Muscle layer of colon (tissue), 2 donors: ENCODE measurements around the gene TGFBR3L.

ENCODE experiments used
- H3K27ac ChIP-seq: one replicate; pipeline ENCODE4 v1.7.0; 2013; ENCODE audit warnings: low read depth, mild to moderate bottlenecking, low read length, moderate library complexity
- H3K27me3 ChIP-seq, 2 donors: one replicate each; pipeline ENCODE4 v1.7.0; 2013; ENCODE audit warnings: low read length in 2 of 2, mild to moderate bottlenecking in 2 of 2; ENCODE audit not compliant: insufficient read depth in 2 of 2, control insufficient read depth in 1 of 2
- H3K36me3 ChIP-seq: one replicate; pipeline ENCODE4 v1.7.0; 2013; ENCODE audit warnings: mild to moderate bottlenecking, low read length; ENCODE audit not compliant: insufficient read depth
- H3K4me1 ChIP-seq: one replicate; pipeline ENCODE4 v1.7.0; 2013; ENCODE audit warnings: mild to moderate bottlenecking, low read length; ENCODE audit not compliant: insufficient read depth
- H3K4me3 ChIP-seq, 2 donors: one replicate each; pipeline ENCODE4 v1.7.0; 2013; ENCODE audit warnings: low read length in 2 of 2, low read depth in 1 of 2, mild to moderate bottlenecking in 1 of 2, moderate library complexity in 1 of 2
- H3K9ac ChIP-seq: one replicate; pipeline ENCODE4 v1.7.0; 2013; ENCODE audit warnings: low read length
- H3K9me3 ChIP-seq: one replicate; pipeline ENCODE4 v1.7.0; 2013; ENCODE audit warnings: mild to moderate bottlenecking, low read length
- donor health status: abdominal sarcoma.
- donor health status: Adenocarcinoma of cecum.

TGFBR3L gene

DNA sequence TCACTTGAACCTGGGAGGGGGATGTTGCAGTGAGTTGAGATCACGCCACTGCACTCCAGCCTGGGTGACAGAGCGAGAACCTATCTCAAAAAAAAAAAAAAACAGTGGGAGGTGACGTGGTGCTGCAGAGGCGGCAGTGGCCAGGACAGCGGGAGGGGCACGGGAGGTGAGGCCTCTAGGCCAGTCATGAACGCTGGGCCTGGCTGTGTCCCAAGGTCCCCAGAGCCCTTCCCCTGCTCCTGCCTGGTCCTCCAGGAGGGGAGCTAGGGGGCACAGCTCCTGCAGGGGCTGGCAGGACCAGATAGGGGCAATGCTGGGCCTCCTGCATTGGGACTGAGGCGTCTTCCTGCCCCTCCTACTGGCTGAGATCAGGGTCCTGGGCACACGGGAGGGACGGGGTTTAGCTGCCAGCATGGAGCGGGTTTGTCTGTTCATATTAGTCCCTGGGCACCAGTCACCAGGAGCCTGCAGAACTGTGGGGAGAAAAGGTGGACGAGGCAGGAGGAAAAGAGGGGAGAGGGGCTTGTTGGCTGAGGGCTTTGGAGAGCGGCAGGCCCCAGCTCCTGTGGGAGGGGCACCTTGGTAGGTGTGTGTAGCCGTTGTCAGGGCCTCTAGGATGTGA lies 6.4 kb upstream of the TGFBR3L start:
- no peak overlapping the region for H3K27ac ChIP-seq
- peaks cover 22% of the 10 kb centered on the region for H3K4me1 ChIP-seq
- H3K36me3 ChIP-seq: peaks cover 26% of the 10 kb centered on the region
- no peaks in the 10 kb centered on the region for H3K27me3 ChIP-seq
- no peak overlapping the region for H3K9ac ChIP-seq
- H3K9me3 ChIP-seq: no peaks in the 10 kb centered on the region
- no peak overlapping the region for H3K4me3 ChIP-seq

DNA sequence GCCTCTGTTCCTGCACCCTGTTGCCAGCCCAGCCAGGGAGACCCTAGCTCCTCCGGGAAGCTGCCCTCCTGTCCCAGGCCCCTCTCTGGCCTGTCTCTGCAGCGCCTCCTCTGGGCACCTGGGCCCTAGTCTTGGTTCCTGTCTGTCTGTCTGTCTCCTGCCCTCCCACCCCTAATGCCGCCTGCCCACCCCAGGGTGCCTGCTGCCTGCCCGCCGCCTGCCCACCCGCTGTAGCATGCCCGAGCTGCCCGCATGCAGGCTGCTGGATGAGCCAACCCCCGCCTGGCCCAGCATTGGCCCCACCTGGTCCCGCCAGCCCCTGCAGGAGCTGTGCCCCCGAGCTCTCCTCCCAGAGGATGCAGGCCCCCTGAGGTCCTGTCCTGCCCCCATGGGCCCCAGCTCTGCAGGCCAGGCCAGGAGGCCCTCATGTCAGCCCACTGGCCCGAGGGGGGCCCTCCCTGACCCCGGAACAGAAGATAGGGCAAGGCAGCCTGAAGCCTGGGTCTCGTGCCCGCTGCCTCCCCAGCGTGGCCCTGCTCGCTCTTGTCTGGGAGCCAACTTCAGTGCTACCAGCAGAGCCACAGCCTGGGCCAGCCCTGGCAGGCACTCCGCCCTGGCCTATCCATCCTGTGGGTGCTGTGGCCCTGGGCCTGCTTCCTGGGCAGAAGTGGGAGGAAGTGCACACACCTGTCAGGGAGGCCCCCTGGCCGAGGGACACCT lies 5.7 kb upstream of the TGFBR3L start:
- H3K9ac ChIP-seq: no peak overlapping the region
- H3K4me3 ChIP-seq: no peak overlapping the region
- peaks cover 20% of the 10 kb centered on the region for H3K4me1 ChIP-seq
- H3K36me3 ChIP-seq: peaks cover 26% of the 10 kb centered on the region
- peaks cover 0 to 3% of the 10 kb centered on the region in 2 donors for H3K27me3 ChIP-seq
- no peak overlapping the region for H3K27ac ChIP-seq
- H3K9me3 ChIP-seq: no peaks in the 10 kb centered on the region

DNA sequence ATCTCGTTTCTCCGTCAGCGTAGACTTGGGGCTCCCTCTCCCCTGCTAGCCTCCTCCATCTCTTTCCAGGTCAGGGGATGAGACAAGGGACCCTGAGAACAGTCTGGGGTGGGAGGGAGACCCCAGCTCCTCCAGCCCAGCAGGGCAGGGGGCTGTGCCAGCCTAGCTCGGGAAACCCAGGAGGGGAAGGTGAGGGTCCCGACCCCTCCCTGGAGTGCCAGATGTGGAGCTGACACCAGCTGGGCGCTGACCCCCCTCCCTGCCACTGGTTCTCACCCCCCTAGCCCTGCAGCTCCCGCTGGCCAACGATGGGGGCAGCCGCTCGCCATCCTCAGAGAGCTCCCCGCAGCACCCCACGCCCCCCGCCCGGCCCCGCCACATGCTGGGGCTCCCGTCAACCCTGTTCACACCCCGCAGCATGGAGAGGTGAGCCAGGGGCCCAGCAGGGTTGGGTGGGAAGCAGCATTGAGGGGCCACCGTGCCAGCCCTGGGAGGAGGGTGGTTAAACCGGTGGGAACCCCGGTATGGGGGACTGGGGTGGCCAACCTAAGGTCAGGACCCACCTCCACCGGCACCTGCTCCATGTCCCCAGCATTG lies 5.1 kb upstream of the TGFBR3L start:
- Histone ChIP-seq H3K27me3 (peaks cover 0 to 9% of the 10 kb centered on the region in 2 donors), H3K9ac (no peak overlapping the region), H3K36me3 (peaks cover 26% of the 10 kb centered on the region), H3K9me3 (no peaks in the 10 kb centered on the region), H3K4me3 (no peak overlapping the region), H3K27ac (no peak overlapping the region), H3K4me1 (peaks cover 16% of the 10 kb centered on the region)

DNA sequence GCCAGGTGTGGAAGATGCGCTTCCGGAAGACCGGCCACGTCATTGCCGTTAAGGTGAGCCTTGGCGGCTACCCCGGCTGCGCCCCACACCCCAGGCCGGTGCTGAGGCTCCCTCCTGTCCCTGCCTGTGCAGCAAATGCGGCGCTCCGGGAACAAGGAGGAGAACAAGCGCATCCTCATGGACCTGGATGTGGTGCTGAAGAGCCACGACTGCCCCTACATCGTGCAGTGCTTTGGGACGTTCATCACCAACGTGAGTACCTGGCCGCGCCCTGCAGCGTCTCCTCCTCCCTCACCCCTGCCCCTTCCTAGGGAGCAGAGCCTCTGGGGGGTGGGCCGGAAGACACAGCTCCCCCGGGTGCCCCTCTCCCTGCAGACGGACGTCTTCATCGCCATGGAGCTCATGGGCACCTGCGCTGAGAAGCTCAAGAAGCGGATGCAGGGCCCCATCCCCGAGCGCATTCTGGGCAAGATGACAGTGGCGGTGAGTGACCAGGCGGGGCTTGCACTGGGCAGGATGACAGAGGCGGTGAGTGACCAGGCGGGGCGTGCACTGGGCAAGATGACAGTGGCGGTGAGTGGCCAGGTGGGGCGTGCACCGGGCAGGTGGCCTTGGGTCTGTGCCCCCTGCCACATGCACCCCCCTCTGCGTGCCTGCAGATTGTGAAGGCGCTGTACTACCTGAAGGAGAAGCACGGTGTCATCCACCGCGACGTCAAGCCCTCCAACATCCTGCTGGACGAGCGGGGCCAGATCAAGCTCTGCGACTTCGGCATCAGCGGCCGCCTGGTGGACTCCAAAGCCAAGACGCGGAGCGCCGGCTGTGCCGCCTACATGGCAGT lies 4.1 kb upstream of the TGFBR3L start:
- no peaks in the 10 kb centered on the region for H3K9me3 ChIP-seq
- peaks cover 6% of the 10 kb centered on the region for H3K4me1 ChIP-seq
- no peak overlapping the region for H3K9ac ChIP-seq
- no peak overlapping the region for H3K27ac ChIP-seq
- H3K4me3 ChIP-seq: no peak overlapping the region
- H3K27me3 ChIP-seq: peaks cover 6 to 19% of the 10 kb centered on the region in 2 donors
- peaks cover 26% of the 10 kb centered on the region for H3K36me3 ChIP-seq

DNA sequence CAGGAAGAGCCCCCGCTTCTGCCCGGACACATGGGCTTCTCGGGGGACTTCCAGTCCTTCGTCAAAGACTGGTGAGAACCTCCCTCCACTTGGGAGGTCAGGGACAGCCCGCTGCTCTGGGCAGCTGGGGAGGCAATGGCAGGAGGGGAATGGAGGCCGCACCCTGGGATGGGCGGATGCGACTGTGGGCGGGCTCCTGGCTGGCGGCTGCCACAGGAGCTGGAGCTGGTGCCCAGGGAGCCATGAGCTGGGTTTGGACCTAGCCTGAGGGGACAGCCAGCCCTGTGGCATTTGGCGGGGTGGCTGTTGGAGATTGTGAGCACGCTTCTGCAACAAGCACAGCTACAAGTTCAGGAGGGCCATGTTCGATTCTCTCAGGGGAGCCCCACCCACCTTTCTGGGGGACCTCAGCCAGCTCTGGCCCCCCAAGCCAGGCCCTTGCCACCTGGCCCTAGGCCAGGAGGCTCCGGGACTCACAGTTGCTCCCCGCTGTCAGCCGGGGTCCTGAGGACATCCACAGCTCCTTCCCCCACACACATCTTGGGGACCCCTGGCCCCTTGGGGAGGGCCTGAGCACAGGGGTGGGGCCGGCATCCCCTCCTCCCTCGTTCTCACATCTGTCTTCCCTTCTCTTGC lies 3.0 kb upstream of the TGFBR3L start:
- Histone ChIP-seq H3K36me3 (peaks cover 26% of the 10 kb centered on the region), H3K9me3 (no peaks in the 10 kb centered on the region), H3K9ac (no peak overlapping the region)

DNA sequence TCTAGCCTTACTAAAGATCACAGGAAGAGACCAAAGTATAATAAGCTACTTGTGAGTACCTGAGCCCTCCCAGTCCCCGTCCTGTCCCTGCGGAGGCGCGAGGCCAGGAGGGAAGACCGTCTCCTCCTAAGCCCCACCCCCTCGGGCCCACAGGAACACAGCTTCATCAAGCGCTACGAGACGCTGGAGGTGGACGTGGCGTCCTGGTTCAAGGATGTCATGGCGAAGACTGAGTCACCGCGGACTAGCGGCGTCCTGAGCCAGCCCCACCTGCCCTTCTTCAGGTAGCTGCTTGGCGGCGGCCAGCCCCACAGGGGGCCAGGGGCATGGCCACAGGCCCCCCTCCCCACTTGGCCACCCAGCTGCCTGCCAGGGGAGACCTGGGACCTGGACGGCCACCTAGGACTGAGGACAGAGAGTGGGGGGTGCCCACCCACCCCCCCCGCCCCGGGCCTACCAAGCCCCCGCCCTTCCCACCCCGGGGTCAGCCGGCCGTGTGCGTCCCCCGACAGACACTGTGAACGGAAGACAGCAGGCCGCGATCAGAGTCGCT lies 2.4 kb upstream of the TGFBR3L start:
- no peak overlapping the region for H3K9ac ChIP-seq
- H3K4me1 ChIP-seq: peaks cover 5% of the 10 kb centered on the region
- peaks cover 26% of the 10 kb centered on the region for H3K36me3 ChIP-seq
- no peaks in the 10 kb centered on the region for H3K9me3 ChIP-seq
- H3K27me3 ChIP-seq: peaks cover 12 to 35% of the 10 kb centered on the region in 2 donors
- no peak overlapping the region for H3K27ac ChIP-seq
- H3K4me3 ChIP-seq: no peak overlapping the region

More for the DNA sequence above, 3.0 kb upstream of the TGFBR3L start:
- H3K27me3 ChIP-seq: peaks cover 12 to 29% of the 10 kb centered on the region in 2 donors
- no peak overlapping the region for H3K4me3 ChIP-seq
- no peak overlapping the region for H3K27ac ChIP-seq
- peaks cover 5% of the 10 kb centered on the region for H3K4me1 ChIP-seq

DNA sequence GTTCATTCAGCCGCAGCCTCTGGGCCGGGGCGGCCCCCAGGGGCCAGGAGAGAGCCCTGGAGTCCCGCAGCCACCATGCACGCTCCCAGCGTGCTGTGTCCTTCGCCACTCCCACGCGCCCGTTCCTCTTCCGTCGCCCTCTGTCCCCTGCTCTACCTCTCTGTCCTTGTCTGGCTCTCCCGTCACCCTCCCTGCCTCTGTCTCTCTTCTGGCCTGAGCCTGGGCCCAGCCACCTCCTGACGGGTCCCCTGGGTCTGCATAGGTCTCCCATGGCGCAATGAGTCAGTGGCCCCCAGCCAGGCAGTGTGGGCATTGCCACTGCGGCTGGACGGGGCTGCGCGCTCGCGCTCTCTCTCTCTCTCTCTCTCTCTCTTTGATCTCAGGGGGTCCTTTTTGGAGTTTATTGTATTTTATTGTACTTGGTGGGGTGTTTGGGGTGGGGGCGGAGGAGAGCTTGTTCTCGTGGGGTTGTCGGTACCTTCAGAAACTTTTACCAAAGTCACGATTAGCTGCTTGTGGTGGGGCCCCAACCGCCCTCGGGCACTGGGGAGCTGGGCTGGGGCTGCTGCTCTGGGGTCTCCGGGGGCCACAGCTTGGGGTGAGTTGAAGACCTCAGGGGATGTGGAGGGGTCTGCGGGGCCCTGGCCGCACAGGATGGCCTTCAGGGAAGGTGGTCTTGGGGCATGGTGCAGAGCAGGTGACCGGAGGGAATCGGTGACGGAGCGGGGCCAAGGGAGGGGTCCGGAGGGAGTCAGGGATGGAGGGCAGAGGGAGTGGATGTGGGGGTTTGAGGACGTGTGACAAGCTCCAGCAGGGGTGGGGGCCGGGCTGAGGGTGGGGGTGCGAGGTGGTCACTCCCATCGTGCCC lies 1.7 kb upstream of the TGFBR3L start:
- Histone ChIP-seq H3K27ac (no peak overlapping the region), H3K4me1 (peaks cover 5% of the 10 kb centered on the region), H3K4me3 (no peak overlapping the region), H3K9me3 (no peaks in the 10 kb centered on the region), H3K9ac (no peak overlapping the region), H3K27me3 (peaks cover 12 to 42% of the 10 kb centered on the region in 2 donors), H3K36me3 (peaks cover 26% of the 10 kb centered on the region)

DNA sequence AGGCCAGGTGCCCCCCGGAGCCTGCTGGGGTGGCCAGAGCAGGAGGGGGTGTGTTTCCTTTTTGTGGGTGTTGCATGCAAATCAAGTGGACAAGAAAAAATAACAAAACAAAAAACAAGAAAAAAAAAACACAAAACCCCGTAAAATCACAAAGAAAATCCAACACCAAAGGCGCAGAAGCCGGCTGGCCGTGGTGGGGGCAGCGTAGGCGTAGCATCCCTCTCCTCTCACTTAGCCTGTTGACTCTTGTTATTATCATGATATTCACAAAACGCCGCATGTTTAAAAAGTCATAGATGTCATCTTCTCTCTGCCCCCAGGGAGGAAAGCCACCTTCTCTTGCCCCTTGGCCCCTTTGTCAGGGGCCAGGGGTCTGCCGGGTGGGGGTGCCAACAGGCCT lies 978 bp upstream of the TGFBR3L start:
- H3K27me3 ChIP-seq: peaks cover 17 to 50% of the 10 kb centered on the region in 2 donors
- no peak overlapping the region for H3K27ac ChIP-seq
- H3K4me3 ChIP-seq: no peak overlapping the region
- peaks cover 5% of the 10 kb centered on the region for H3K4me1 ChIP-seq
- H3K36me3 ChIP-seq: peaks cover 26% of the 10 kb centered on the region
- H3K9me3 ChIP-seq: no peaks in the 10 kb centered on the region
- no peak overlapping the region for H3K9ac ChIP-seq

DNA sequence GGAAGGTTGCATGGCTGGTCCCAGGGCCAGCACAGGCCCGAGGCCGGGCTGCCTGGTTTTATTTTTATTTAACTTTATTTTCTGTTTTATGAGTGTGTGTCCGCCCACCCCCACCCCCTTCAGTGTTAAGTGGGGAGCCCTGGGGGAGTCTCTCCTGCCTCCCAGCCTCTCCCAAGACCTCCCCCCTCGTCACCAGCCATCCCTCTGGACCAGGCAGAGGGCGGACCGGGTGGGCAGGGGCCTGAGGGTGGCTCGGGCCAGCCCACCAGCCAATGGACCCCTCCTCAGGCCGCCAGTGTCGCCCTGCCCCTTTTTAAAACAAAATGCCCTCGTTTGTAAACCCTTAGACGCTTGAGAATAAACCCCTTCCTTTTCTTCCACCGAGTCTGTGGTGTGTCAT lies 531 bp upstream of the TGFBR3L start:
- Histone ChIP-seq H3K9me3 (no peaks in the 10 kb centered on the region), H3K4me3 (no peak overlapping the region), H3K27ac (no peak overlapping the region), H3K4me1 (peaks cover 5% of the 10 kb centered on the region), H3K9ac (no peak overlapping the region), H3K36me3 (peaks cover 26% of the 10 kb centered on the region), H3K27me3 (peaks cover 18 to 54% of the 10 kb centered on the region in 2 donors)
